ENCODE results near the gene EML6.
"Not testable (repeated sequence)": the region's sequence is repeated elsewhere in the genome, so short reads cannot be mapped to it uniquely, and the experiment has no call there.

EML6 gene

GRCh38 chr2:54723131-54723995, at the start of gene EML6:
EML6 (plus strand) TSS chr2:54723662; CDS start chr2:54725062, 1,400 bp downstream.
- peak within 1 kb of the TSS; percentile 79 for H3K4me3 ChIP-seq (ENCODE audit: low read depth, low read length)
- DNase-seq (ENCODE audit: low read depth), result peak; percentile 94

DNA sequence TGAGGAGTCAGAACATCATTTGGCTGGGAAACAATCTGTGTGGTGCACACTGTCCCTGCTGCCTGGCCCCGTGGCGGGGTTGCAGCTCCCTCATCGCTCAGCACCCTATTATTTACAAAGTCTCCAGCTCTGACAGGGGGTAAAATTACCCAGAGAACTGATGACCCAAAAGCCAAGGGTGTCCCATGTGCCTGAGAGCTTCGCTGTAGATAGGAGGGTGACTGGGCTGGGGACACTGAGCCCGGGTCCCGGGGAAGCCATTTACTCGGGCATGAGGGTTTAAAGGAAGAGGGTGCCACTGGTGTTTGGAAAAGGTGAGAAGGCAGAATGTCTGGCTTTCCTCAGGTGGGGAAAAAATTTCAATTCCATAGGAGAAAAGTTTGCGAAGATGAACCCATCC, 48.2 kb upstream of the EML6 start:
- no peak overlapping the region for H3K4me3 ChIP-seq (ENCODE audit: low read depth, low read length)
- no peak for DNase-seq (ENCODE audit: low read depth)

- no peak for DNase-seq (ENCODE audit: low read depth)
- H3K4me3 ChIP-seq (ENCODE audit: low read depth, low read length), result no peak overlapping the region
Measured at GRCh38 chr2:54675738-54676137, 47.7 kb upstream of the EML6 start.

DNA sequence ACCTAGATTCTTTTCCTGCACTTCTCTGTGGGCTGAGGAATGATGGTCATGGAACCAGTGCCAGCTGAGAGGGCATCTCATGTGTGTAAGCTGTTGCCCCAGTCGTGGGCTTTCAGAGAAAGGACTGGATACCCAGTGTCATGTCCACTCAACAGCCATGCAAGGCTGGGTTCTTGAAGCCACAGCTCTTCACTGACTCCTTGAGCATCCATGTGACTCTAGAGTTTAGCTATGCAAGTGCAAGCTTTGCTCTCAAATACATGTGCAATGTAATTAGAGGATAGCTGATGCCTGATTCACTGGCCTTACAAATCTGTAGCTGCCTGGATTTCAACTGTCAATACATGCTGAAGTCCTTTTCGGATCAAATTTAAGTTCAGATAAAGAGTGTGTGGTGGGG, 46.8 kb upstream of the EML6 start:
- DNase-seq (ENCODE audit: low read depth), result no peak
- H3K4me3 ChIP-seq (ENCODE audit: low read depth, low read length), result no peak overlapping the region

DNA sequence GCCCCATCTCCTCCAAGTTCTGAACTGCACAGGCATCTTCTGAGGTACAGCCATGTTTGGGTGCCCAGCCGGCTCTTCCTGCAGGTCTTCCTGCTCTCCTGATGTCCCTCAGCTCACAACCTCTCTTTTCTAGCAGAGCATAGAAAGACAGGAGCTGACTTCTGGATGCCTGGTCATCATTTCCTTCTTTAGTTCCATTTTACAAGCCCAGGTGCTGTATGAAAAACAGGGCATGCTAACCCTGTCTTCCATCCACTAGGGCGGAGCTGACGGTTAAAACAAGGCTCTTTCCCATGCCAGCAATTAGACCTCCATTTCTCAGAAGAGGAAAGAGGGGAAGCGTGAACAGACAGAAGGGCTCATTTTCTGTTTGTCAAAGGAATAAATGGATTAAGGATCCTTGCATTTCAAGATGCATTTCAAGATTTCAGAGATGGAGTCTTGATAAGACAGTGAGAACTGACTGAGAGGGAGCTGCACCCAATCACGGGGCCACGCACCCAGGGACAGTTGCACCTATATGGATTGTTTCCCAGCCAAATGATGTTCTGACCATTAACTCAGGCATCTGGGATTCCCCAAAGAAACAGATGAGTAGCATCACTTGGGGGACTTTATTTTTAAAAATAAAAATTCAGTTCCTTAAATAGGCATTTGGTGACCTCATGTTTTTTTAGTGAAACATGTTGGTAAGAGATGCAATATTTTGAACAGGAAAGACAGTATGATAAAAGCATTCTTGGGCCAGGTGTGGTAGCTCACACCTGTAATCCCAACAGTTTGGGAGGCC, 45.8 kb upstream of the EML6 start:
- DNase-seq (ENCODE audit: low read depth), result no peak
- no peak overlapping the region for H3K4me3 ChIP-seq (ENCODE audit: low read depth, low read length)

GRCh38 chr2:54678719-54679118, 44.7 kb upstream of the EML6 start:
- no peak for DNase-seq (ENCODE audit: low read depth)
- H3K4me3 ChIP-seq (ENCODE audit: low read depth, low read length), result no peak overlapping the region

GRCh38 chr2:54680397-54681041, 42.9 kb upstream of the EML6 start:
- H3K4me3 ChIP-seq (ENCODE audit: low read depth, low read length), result no peak overlapping the region
- DNase-seq (ENCODE audit: low read depth), result no peak

DNA sequence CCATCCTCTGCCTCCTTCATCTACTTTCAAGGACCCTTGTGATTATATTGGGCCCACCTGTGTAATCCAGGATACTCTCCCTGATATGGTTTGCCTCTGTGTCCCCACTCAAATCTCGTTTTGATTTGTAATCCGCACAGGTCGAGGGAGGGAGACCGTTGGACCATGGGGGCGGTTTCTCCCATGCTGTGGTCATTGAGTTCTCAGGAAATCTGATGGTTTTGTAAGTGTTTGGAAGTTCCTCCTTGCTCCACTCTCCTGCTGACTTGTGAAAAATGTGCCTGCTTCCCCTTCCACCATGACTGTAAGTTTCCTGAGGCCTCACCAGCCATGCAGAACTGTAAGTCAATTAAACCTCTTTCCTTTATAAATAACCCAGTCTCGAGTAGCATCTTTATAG, 42.0 kb upstream of the EML6 start:
- no peak for DNase-seq (ENCODE audit: low read depth)
- no peak overlapping the region for H3K4me3 ChIP-seq (ENCODE audit: low read depth, low read length)

DNA sequence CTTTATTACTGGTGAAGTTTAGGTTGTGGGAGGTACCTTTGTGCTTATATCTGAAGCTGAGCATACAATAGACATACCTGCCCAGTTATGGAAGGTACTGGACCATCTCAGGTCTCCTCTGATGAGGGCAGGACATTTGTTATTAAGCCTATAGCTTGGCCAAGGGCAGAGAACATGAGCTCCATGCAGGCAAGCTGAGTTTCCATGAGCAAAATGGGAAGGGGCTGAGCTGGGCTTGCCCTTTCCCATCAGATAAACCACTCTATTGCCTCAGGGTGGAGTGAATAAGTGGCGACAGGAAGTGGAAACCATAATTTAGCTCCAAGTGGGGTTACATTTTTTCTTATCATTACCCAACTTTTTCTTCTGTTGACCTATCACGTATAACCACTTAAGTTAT, 39.9 kb upstream of the EML6 start:
- no peak overlapping the region for H3K4me3 ChIP-seq (ENCODE audit: low read depth, low read length)
- no peak for DNase-seq (ENCODE audit: low read depth)

DNA sequence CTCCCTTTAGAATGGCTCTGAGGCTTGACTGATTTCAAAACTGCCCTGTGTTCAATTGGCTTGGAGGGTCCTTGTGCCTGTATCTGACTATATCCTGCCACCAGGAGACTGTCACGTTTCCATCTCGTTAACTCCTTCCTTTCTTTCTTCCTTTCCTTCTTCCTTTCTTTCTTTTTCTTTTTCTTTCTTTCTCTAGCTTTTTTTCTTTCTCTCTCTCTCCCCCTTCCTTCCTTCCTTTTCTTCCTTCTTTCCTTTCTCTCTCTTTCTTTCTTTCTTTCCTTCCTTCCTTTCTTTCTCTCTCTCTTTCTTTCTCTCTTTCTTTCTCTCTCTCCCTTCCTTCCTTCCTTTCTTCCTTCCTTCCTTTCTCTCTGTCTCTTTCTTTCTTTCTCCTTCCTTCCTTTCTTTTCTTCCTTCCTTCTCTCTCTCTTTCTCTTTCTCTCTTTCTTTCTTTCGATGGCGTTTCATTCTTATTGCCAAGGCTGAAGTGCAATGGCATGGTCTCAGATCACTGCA, 38.1 kb upstream of the EML6 start:
- DNase-seq (ENCODE audit: low read depth), result no peak
- no peak overlapping the region for H3K4me3 ChIP-seq (ENCODE audit: low read depth, low read length)

- H3K4me3 ChIP-seq (ENCODE audit: low read depth, low read length), result no peak overlapping the region
- no peak for DNase-seq (ENCODE audit: low read depth)
Measured at GRCh38 chr2:54687595-54688152, 35.8 kb upstream of the EML6 start.

DNA sequence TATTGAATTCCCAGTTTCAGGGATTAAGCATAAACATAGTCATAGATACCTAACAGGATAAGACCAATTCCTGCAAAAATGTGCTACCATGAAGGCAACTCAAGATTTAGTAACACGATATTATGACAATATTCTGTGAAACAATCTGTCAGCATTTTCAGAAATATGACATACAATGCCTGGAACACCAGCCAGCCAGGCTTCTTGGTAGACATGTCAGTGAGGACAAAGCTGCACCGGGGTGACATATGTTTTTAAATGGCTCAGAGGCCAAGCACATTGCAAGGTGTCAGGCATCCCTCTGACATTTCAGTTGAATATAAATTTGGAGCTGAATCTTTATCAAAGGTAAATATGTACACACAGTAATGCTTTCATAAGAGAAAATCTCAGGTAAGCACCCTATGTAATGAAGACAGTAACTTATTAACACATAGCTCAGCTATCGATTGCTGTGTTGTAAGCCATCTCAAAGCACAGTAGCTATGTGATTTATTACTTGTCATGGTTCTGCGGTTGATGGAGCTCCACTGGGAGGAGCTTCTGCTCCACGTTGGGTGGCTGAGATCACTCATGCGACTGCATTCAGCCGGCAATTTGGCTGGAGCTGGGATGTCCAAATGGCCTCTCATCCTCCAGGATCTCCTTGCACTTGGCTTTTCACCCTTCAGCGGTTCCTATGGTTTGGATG, 31.9 kb upstream of the EML6 start:
- DNase-seq (ENCODE audit: low read depth), result no peak
- H3K4me3 ChIP-seq (ENCODE audit: low read depth, low read length), result no peak overlapping the region

DNA sequence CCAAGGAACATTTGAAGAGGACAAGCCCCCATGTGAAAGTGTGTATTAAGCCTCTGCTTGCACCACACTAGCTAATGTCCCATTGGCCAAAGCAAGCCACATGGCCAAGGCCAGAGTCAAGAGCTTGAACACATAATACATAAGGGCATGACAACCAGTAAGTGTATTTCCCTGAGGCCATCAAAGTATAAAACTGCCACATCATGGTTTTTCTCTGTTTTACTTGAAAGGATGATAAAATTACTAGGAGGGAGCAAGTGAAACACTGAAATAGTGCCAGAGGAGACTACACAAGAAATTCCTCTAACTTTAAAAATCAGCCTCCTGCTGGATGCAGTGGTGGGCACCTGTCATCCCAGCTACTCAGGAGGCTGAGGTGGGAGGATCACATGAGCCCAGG, 30.9 kb upstream of the EML6 start:
- no peak overlapping the region for H3K4me3 ChIP-seq (ENCODE audit: low read depth, low read length)
- no peak for DNase-seq (ENCODE audit: low read depth)

- no peak for DNase-seq (ENCODE audit: low read depth)
Measured at GRCh38 chr2:54695378-54695777, 28.1 kb upstream of the EML6 start.

GRCh38 chr2:54697934-54698333, 25.5 kb upstream of the EML6 start:
- H3K4me3 ChIP-seq (ENCODE audit: low read depth, low read length), result no peak overlapping the region
- no peak for DNase-seq (ENCODE audit: low read depth)

More at GRCh38 chr2:54695378-54695777, 28.1 kb upstream of the EML6 start:
- no peak overlapping the region for H3K4me3 ChIP-seq (ENCODE audit: low read depth, low read length)

- not testable (repeated sequence) for DNase-seq (ENCODE audit: low read depth); H3K4me3 ChIP-seq (ENCODE audit: low read depth, low read length)
Measured at GRCh38 chr2:54698926-54699325, 24.5 kb upstream of the EML6 start.

- DNase-seq (ENCODE audit: low read depth), result no peak
- H3K4me3 ChIP-seq (ENCODE audit: low read depth, low read length), result no peak overlapping the region
Measured at GRCh38 chr2:54699665-54700064, 23.8 kb upstream of the EML6 start.

DNA sequence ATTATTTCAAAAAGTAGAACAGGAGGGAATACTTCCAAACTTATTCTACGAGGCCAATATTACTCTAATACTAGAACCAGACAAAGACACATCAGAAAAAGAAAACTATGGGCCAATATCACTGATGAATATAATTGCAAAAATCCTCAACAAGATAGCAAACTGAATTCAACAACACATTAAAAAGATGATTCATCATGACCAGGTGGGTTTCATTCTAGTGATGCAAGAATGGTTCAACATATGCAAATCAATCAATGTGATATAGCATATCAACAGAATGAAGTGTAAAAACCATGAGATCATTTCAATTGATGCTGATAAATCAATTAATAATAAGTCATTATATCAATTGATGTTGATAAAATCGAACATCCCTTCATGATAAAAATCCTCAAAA, 22.4 kb upstream of the EML6 start:
- no peak for DNase-seq (ENCODE audit: low read depth)
- H3K4me3 ChIP-seq (ENCODE audit: low read depth, low read length), result no peak overlapping the region

DNA sequence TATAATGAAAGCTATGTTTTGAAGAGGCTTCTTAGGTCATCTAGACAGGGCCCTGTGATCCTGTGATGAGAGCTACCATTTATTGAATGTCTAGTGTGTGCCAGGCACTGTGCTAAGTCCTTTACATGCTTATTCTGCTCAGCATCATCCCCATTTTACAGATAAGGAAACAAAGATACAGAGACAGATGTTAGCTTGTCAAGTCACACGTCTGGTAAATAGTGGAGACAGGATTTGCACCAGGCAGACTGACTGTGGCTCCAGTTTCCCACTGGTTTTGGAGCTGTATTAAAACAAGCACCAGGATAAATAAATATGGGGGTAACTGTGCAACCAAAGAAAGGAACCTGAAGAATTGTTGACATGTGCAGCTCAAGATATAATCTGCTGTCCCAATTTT, 19.2 kb upstream of the EML6 start:
- no peak overlapping the region for H3K4me3 ChIP-seq (ENCODE audit: low read depth, low read length)
- no peak for DNase-seq (ENCODE audit: low read depth)

Measured in skeletal muscle cell (primary cell).